HEK293 (cell line): ENCODE results near the gene IMMP2L.

Source experiments
- CTCF ChIA-PET: fragments of 350-600 bp; formaldehyde crosslinking; extraction: SDS; loops from one replicate; lab custom pipeline; 2021; ENCODE audit warnings: antibody characterized with exemption; lab: Yijun Ruan, JAX
- POLR2A ChIA-PET: fragments of 300-600 bp; formaldehyde crosslinking; extraction: SDS; loops from one replicate; lab custom pipeline; 2020; ENCODE audit warnings: antibody characterized with exemption, inconsistent platforms; lab: Yijun Ruan, JAX
- H3K27ac ChIP-seq: fragments of 200-500 bp; sonication (Bioruptor generic); 2 replicates; pipeline ENCODE4 v1.5.1; 2014; ENCODE audit warnings: low read depth, low read length, control low read depth, inconsistent platforms; ENCODE audit errors: extremely low read depth
- H3K36me3 ChIP-seq, 2 experiments: fragments of 200-500 bp in 1 of 2; sonication (Bioruptor generic) in 1 of 2; 1 replicate in 1 of 2; 2 replicates in 1 of 2; pipeline ENCODE4 v1.5.1; 2014 to 2017; ENCODE audit warnings: inconsistent platforms in 2 of 2, low read length in 2 of 2; ENCODE audit not compliant: control insufficient read depth in 2 of 2, insufficient read depth in 1 of 2
- H3K4me1 ChIP-seq: fragments of 200-500 bp; sonication (Bioruptor generic); 2 replicates; pipeline ENCODE4 v1.5.1; 2014; ENCODE audit warnings: mild to moderate bottlenecking, low read length, inconsistent platforms; ENCODE audit not compliant: control insufficient read depth, insufficient read depth
- H3K4me3 ChIP-seq: 2 replicates; pipeline ENCODE4 v1.5.1; 2011; ENCODE audit warnings: low read depth, mild to moderate bottlenecking, control low read depth, low read length, moderate library complexity
- H3K9me3 ChIP-seq: fragments of 200-500 bp; sonication (Bioruptor generic); 2 replicates; pipeline ENCODE4 v1.5.1; 2014; ENCODE audit warnings: low read depth, low read length, inconsistent platforms; ENCODE audit not compliant: control insufficient read depth, insufficient read depth
- ATF2 ChIP-seq: fragments of 450-650 bp; formaldehyde crosslinking; IDR thresholded peaks from 2 replicates; pipeline ENCODE4 v1.5.1; 2016; ENCODE audit warnings: missing biosample characterization, missing genetic modification characterization, low read depth
- ELK4 ChIP-seq: IDR thresholded peaks from 2 replicates; pipeline ENCODE4 v1.6.1; 2011; ENCODE audit warnings: mild to moderate bottlenecking, low read depth, low read length, borderline replicate concordance
- GLI2 ChIP-seq: fragments of 450-650 bp; formaldehyde crosslinking; IDR thresholded peaks from 2 replicates; pipeline ENCODE4; 2017; ENCODE audit warnings: missing biosample characterization, missing genetic modification characterization, low read depth, borderline replicate concordance
- KLF16 ChIP-seq: fragments of 450-650 bp; formaldehyde crosslinking; IDR thresholded peaks from 2 replicates; pipeline ENCODE4 v1.5.1; 2017; ENCODE audit warnings: missing biosample characterization, missing genetic modification characterization
- PRDM1 ChIP-seq: fragments of 450-650 bp; formaldehyde crosslinking; IDR thresholded peaks from 2 replicates; pipeline ENCODE4; 2016; ENCODE audit warnings: missing biosample characterization, missing genetic modification characterization
- RBAK ChIP-seq: fragments of 450-650 bp; formaldehyde crosslinking; IDR thresholded peaks from 2 replicates; pipeline ENCODE4 v1.5.1; 2016; ENCODE audit warnings: missing biosample characterization, missing genetic modification characterization
- SCRT2 ChIP-seq: fragments of 450-650 bp; formaldehyde crosslinking; IDR thresholded peaks from 2 replicates; pipeline ENCODE4 v1.5.1; 2016; ENCODE audit warnings: missing biosample characterization, missing genetic modification characterization
- TSHZ1 ChIP-seq: fragments of 450-650 bp; formaldehyde crosslinking; IDR thresholded peaks from 2 replicates; pipeline ENCODE4 v1.5.1; 2016; ENCODE audit warnings: missing biosample characterization, missing genetic modification characterization, borderline replicate concordance
- YY1 ChIP-seq: fragments of 450-650 bp; formaldehyde crosslinking; IDR thresholded peaks from 2 replicates; pipeline ENCODE4 v1.5.1; 2018; ENCODE audit warnings: missing biosample characterization, missing genetic modification characterization
- ZFP41 ChIP-seq: fragments of 450-650 bp; formaldehyde crosslinking; IDR thresholded peaks from 2 replicates; pipeline ENCODE4 v1.5.1; 2016; ENCODE audit warnings: missing biosample characterization, missing genetic modification characterization, borderline replicate concordance
- ZNF184 ChIP-seq: fragments of 450-650 bp; IDR thresholded peaks from 2 replicates; pipeline ENCODE4 v1.5.1; 2018; ENCODE audit warnings: missing biosample characterization, mild to moderate bottlenecking, missing genetic modification characterization
- ZNF266 ChIP-seq: fragments of 450-650 bp; formaldehyde crosslinking; IDR thresholded peaks from 2 replicates; pipeline ENCODE4 v1.5.1; 2016; ENCODE audit warnings: missing biosample characterization, missing genetic modification characterization, low read depth
- ZNF274 ChIP-seq, 2 experiments: fragments of 200-500 bp in 1 of 2; fragments of 450-650 bp in 1 of 2; sonication (Bioruptor generic) in 1 of 2; formaldehyde crosslinking in 1 of 2; IDR thresholded peaks; 2 replicates each; pipeline versions ENCODE4 v1.5.1 to v1.6.1; 2014 to 2016; ENCODE audit warnings: borderline replicate concordance in 1 of 2, inconsistent platforms in 1 of 2, low read length in 1 of 2, missing biosample characterization in 1 of 2, missing genetic modification characterization in 1 of 2
- ZNF335 ChIP-seq: fragments of 450-650 bp; formaldehyde crosslinking; conservative IDR thresholded peaks from 2 replicates; pipeline ENCODE4 v1.5.1; 2016; ENCODE audit warnings: missing biosample characterization, missing genetic modification characterization
- ZNF404 ChIP-seq: fragments of 450-650 bp; formaldehyde crosslinking; IDR thresholded peaks from 2 replicates; pipeline ENCODE4 v1.5.1; 2017; ENCODE audit warnings: missing biosample characterization, missing genetic modification characterization
- ZNF48 ChIP-seq: fragments of 450-650 bp; formaldehyde crosslinking; IDR thresholded peaks from 2 replicates; pipeline ENCODE4 v1.5.1; 2016; ENCODE audit warnings: missing biosample characterization, missing genetic modification characterization
- ZNF549 ChIP-seq: fragments of 450-650 bp; IDR thresholded peaks from 2 replicates; pipeline ENCODE4 v1.5.1; 2018; ENCODE audit warnings: missing biosample characterization, missing genetic modification characterization, mild to moderate bottlenecking, inconsistent platforms, moderate library complexity
- ZNF555 ChIP-seq: fragments of 450-650 bp; formaldehyde crosslinking; conservative IDR thresholded peaks from 2 replicates; pipeline ENCODE4 v1.5.1; 2017; ENCODE audit warnings: missing biosample characterization, mild to moderate bottlenecking, missing genetic modification characterization, inconsistent platforms
- ZNF580 ChIP-seq: fragments of 450-650 bp; formaldehyde crosslinking; IDR thresholded peaks from 2 replicates; pipeline ENCODE4 v1.5.1; 2016; ENCODE audit warnings: missing biosample characterization, missing genetic modification characterization
- ZNF585B ChIP-seq: fragments of 450-650 bp; formaldehyde crosslinking; IDR thresholded peaks from 2 replicates; pipeline ENCODE4 v1.5.1; 2016; ENCODE audit warnings: missing biosample characterization, missing genetic modification characterization
- ZNF670 ChIP-seq: fragments of 450-650 bp; formaldehyde crosslinking; IDR thresholded peaks from 2 replicates; pipeline ENCODE4 v1.5.1; 2016; ENCODE audit warnings: missing biosample characterization, missing genetic modification characterization, low read depth
- ZNF785 ChIP-seq: fragments of 450-650 bp; formaldehyde crosslinking; IDR thresholded peaks from 2 replicates; pipeline ENCODE4 v1.5.1; 2016; ENCODE audit warnings: missing biosample characterization, missing genetic modification characterization
- ZSCAN4 ChIP-seq: fragments of 450-650 bp; formaldehyde crosslinking; IDR thresholded peaks from 2 replicates; pipeline ENCODE4 v1.5.1; 2017; ENCODE audit warnings: missing biosample characterization, missing genetic modification characterization

IMMP2L gene

GRCh38 chr7:111540199-111540815, 22.0 kb downstream of the IMMP2L start:
- TF ChIP-seq ZNF48 (tag by site-specific recombination), result no peak
- TF ChIP-seq ZSCAN4, result no peak
- TF ChIP-seq YY1 (tag by site-specific recombination), result no peak
- no peak for TF ChIP-seq ZNF266
- no peak for TF ChIP-seq ZNF404
- no peak for TF ChIP-seq RBAK
- no peak for TF ChIP-seq ATF2
- TF ChIP-seq ZNF785 (tag by site-specific recombination), result no peak
- no peak for TF ChIP-seq ZNF274 (IDR thresholded peaks at IDR 0.05; ENCODE audit: low read length)
- TF ChIP-seq ZNF274 (tag by site-specific recombination; IDR thresholded peaks at IDR 0.05; ENCODE audit: borderline replicate concordance), result no peak
- no peak for TF ChIP-seq SCRT2
- no peak for TF ChIP-seq ZNF585B
- no peak for TF ChIP-seq PRDM1 (tag by site-specific recombination)
- TF ChIP-seq ZNF335 (tag by site-specific recombination), result no peak
- no peak for TF ChIP-seq ELK4
- TF ChIP-seq, all 188 proteins: peak for 0
- CTCF ChIA-PET, result no interaction called here
- no peaks in the 10 kb centered on the region for H3K4me1 ChIP-seq
- H3K36me3 ChIP-seq, result no peaks in the 10 kb centered on the region
- no peak overlapping the region for H3K27ac ChIP-seq
- POLR2A ChIA-PET, result no interaction called here
- no peaks in the 10 kb centered on the region for H3K9me3 ChIP-seq
- H3K4me3 ChIP-seq, result no peak overlapping the region

GRCh38 chr7:111537134-111537533, 25.2 kb downstream of the IMMP2L start:
- ChIA-PET POLR2A (interaction anchor here (0.6 kb wide), 1 partner anchor 491 kb away, joined by 3 read pairs; no protein-coding TSS in a partner anchor), CTCF (no interaction called here)
- Histone ChIP-seq H3K9me3 (no peaks in the 10 kb centered on the region), H3K36me3 (no peaks in the 10 kb centered on the region), H3K27ac (no peak overlapping the region), H3K4me3 (no peak overlapping the region), H3K4me1 (no peaks in the 10 kb centered on the region)
- TF ChIP-seq KLF16 (tag by site-specific recombination), result no peak
- TF ChIP-seq GLI2, result no peak
- TF ChIP-seq RBAK, result no peak
- TF ChIP-seq ZNF184 (tag by site-specific recombination), result no peak
- no peak for TF ChIP-seq TSHZ1 (tag by site-specific recombination)
- TF ChIP-seq ZNF555 (tag by site-specific recombination), result no peak
- no peak for TF ChIP-seq ZNF48 (tag by site-specific recombination)
- no peak for TF ChIP-seq ZNF580 (tag by site-specific recombination)
- TF ChIP-seq ZFP41 (tag by site-specific recombination), result no peak
- TF ChIP-seq ZNF670, result no peak
- TF ChIP-seq ZNF549 (tag by site-specific recombination), result no peak
